ENCODE measurements around the gene SENP5.
"Not testable (repeated sequence)": the region's sequence is repeated elsewhere in the genome, so short reads cannot be mapped to it uniquely, and the experiment has no call there.

Gene SENP5

DNA sequence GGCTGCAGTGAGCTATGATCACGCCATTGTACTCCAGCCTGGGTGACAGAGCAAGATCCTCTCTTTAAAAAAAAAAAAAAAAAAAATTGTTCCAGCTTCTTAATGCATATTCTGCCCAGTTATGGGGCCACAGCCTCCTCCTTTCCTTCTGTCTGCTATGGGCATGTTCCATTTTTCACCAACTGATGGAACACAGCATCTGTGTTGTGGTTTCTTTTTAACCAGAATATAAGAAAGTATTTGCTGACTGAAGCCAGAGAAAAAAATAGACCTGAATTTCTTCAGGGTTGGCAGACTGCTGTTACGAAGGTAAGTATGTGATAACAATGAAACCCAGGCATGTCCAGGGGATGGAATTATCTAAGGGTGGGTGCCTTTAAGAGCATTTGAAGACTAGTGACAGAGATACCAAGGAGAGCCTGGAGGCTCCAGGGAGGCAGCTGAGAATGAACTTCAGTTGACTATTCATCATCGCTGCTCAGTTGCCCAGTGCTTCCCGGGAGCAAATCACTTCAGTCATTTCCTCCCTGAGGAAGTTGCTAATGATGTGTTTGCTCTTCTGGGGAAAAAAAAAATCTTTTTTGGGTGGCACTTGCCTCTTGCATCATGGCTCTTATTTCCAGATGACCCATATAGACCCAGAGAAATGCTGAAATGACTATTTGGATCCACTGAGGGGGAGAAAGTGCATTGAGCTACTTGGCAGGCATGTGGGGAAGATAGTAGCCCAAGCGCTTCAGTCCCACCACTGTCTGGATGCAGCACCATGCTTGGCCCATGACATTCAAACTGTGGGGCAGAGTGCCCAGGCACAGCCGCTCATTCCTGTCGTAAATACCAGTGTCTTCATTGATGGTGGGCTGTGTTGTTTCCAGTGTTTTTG lies 60.1 kb downstream of the SENP5 start:
- Histone ChIP-seq H3K36me3 (ENCODE audit: insufficient read depth, low read depth, low read length) (peaks cover 45% of the 10 kb centered on the region), H3K27me3 (ENCODE audit: insufficient read depth, low read length) (no peaks in the 10 kb centered on the region), H3K4me3 (ENCODE audit: low read length) (no peak overlapping the region), H3K27ac (ENCODE audit: low read length) (no peak overlapping the region), H3K9ac (ENCODE audit: low read depth, low read length) (no peak overlapping the region), H3K9me3 (ENCODE audit: insufficient read depth, low read depth, low read length) (no peaks in the 10 kb centered on the region), H3K4me1 (ENCODE audit: insufficient read depth, low read length) (no peaks in the 10 kb centered on the region)

- Histone ChIP-seq H3K9me3 (ENCODE audit: insufficient read depth, low read depth, low read length) (no peaks in the 10 kb centered on the region), H3K27me3 (ENCODE audit: insufficient read depth, low read length) (no peaks in the 10 kb centered on the region), H3K27ac (ENCODE audit: low read length) (no peak overlapping the region), H3K9ac (ENCODE audit: low read depth, low read length) (no peak overlapping the region), H3K4me3 (ENCODE audit: low read length) (no peak overlapping the region), H3K4me1 (ENCODE audit: insufficient read depth, low read length) (no peaks in the 10 kb centered on the region), H3K36me3 (ENCODE audit: insufficient read depth, low read depth, low read length) (peaks cover 78% of the 10 kb centered on the region)
Measured at GRCh38 chr3:196931157-196931556, 63.4 kb downstream of the SENP5 start.

DNA sequence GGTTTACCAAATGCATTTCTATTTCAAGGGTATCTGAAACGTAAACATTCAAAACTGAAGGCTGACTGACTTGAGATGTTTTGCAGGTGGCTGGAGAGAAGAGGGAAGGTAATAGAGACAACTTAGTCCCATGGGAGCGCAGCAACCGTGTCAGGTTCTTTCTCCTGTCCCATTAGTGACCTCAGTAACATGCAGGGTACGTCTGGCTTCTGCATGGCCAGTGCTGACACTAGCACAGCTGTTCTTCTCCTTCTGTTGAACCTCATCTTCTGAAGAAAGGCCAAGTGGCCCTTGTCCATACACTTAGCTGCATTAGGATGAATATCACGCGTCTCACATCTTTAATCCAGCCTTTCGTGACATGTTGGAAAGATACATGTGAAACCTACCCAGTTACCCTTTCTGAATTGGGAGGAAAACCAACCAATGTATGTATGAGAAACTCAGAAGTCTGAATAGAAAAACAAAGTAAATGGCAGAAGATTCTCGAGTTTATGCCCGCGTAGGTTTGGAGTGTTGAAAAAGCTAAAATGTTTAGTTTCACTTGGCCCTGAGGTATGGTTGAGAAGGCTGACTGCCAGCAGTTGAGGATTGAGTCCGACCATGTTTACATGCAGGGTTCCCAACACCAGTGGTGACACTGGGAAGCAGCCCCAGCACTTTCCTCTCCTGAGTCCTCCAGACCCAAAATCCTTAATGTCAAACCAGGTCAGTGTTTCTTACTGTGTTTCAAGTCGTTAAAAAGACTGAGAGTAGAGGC lies 64.3 kb downstream of the SENP5 start:
- Histone ChIP-seq H3K27me3 (ENCODE audit: insufficient read depth, low read length) (no peaks in the 10 kb centered on the region), H3K36me3 (ENCODE audit: insufficient read depth, low read depth, low read length) (peaks cover 87% of the 10 kb centered on the region), H3K27ac (ENCODE audit: low read length) (no peak overlapping the region), H3K4me1 (ENCODE audit: insufficient read depth, low read length) (no peaks in the 10 kb centered on the region), H3K4me3 (ENCODE audit: low read length) (no peak overlapping the region), H3K9me3 (ENCODE audit: insufficient read depth, low read depth, low read length) (no peaks in the 10 kb centered on the region), H3K9ac (ENCODE audit: low read depth, low read length) (no peak overlapping the region)

DNA sequence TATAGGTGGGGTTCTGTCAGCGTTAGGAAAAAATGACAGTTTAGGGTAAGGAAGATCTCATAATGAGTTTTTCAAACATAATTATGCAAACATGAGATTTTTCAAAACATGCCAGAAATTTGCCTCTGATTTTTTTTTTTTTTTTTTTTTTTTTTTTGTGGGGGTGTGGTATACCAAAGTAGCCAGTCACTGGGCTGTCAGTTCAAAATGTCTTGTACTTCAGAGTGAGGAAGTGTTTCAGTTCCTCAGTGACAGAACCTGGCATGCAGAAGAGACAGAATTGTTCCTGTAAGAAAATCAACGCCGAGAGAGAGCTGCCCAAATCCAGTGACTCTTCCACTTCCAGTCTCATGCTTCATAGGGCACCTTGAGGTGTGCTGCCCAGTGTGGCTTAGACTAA lies 64.9 kb downstream of the SENP5 start:
- peaks cover 92% of the 10 kb centered on the region for H3K36me3 ChIP-seq (ENCODE audit: insufficient read depth, low read depth, low read length)
- H3K27ac ChIP-seq (ENCODE audit: low read length): no peak overlapping the region
- H3K27me3 ChIP-seq (ENCODE audit: insufficient read depth, low read length): no peaks in the 10 kb centered on the region
- H3K4me3 ChIP-seq (ENCODE audit: low read length): no peak overlapping the region
- no peaks in the 10 kb centered on the region for H3K4me1 ChIP-seq (ENCODE audit: insufficient read depth, low read length)
- no peak overlapping the region for H3K9ac ChIP-seq (ENCODE audit: low read depth, low read length)
- H3K9me3 ChIP-seq (ENCODE audit: insufficient read depth, low read depth, low read length): no peaks in the 10 kb centered on the region

GRCh38 chr3:196936288-196936687 lies 68.6 kb downstream of the SENP5 start:
- Histone ChIP-seq H3K9me3 (ENCODE audit: insufficient read depth, low read depth, low read length) (no peaks in the 10 kb centered on the region), H3K9ac (ENCODE audit: low read depth, low read length) (no peak overlapping the region), H3K4me3 (ENCODE audit: low read length) (no peak overlapping the region), H3K36me3 (ENCODE audit: insufficient read depth, low read depth, low read length) (peaks cover 85% of the 10 kb centered on the region), H3K4me1 (ENCODE audit: insufficient read depth, low read length) (no peaks in the 10 kb centered on the region), H3K27ac (ENCODE audit: low read length) (no peak overlapping the region), H3K27me3 (ENCODE audit: insufficient read depth, low read length) (no peaks in the 10 kb centered on the region)

DNA sequence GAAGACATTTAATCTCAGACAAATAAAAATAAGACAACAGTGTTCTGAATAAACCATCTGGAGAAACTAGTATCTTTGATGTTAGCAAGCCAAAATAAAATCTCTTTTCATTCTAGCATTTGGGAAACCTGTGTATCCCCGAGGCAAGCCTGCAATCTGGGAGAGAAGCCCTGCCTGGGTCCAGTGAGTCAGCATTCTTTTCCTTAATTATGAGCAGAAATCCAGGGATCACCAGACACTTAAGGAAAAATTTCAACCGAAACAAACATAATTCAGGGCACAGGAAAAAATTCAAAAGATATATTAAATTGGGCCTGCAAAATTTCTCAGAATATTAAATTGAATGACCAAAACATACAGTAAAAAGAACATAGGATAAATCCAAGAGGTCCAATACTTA lies 70.4 kb downstream of the SENP5 start:
- Histone ChIP-seq H3K27me3 (ENCODE audit: insufficient read depth, low read length) (no peaks in the 10 kb centered on the region), H3K9me3 (ENCODE audit: insufficient read depth, low read depth, low read length) (no peaks in the 10 kb centered on the region), H3K27ac (ENCODE audit: low read length) (no peak overlapping the region), H3K9ac (ENCODE audit: low read depth, low read length) (no peak overlapping the region), H3K4me3 (ENCODE audit: low read length) (no peak overlapping the region), H3K36me3 (ENCODE audit: insufficient read depth, low read depth, low read length) (peaks cover 67% of the 10 kb centered on the region), H3K4me1 (ENCODE audit: insufficient read depth, low read length) (no peaks in the 10 kb centered on the region)

GRCh38 chr3:196938576-196938975 lies 70.9 kb downstream of the SENP5 start:
- Histone ChIP-seq H3K27me3 (ENCODE audit: insufficient read depth, low read length) (no peaks in the 10 kb centered on the region), H3K9ac (ENCODE audit: low read depth, low read length) (no peak overlapping the region), H3K4me3 (ENCODE audit: low read length) (no peak overlapping the region), H3K4me1 (ENCODE audit: insufficient read depth, low read length) (0 out of 2 replicates have a peak, but pooled peaks cover 2% of the 10 kb centered on the region), H3K27ac (ENCODE audit: low read length) (no peak overlapping the region), H3K36me3 (ENCODE audit: insufficient read depth, low read depth, low read length) (peaks cover 63% of the 10 kb centered on the region), H3K9me3 (ENCODE audit: insufficient read depth, low read depth, low read length) (no peaks in the 10 kb centered on the region)

- Histone ChIP-seq H3K27me3 (ENCODE audit: insufficient read depth, low read length) (no peaks in the 10 kb centered on the region), H3K36me3 (ENCODE audit: insufficient read depth, low read depth, low read length) (peaks cover 31% of the 10 kb centered on the region), H3K27ac (ENCODE audit: low read length) (peak overlapping the region; percentile 84), H3K9ac (ENCODE audit: low read depth, low read length) (peak overlapping the region; percentile 96), H3K4me3 (ENCODE audit: low read length) (peak overlapping the region; percentile 97), H3K9me3 (ENCODE audit: insufficient read depth, low read depth, low read length) (no peaks in the 10 kb centered on the region), H3K4me1 (ENCODE audit: insufficient read depth, low read length) (0 out of 2 replicates have a peak, but pooled peaks cover 2% of the 10 kb centered on the region)
Measured at GRCh38 chr3:196941729-196942225, 74.1 kb downstream of the SENP5 start.

DNA sequence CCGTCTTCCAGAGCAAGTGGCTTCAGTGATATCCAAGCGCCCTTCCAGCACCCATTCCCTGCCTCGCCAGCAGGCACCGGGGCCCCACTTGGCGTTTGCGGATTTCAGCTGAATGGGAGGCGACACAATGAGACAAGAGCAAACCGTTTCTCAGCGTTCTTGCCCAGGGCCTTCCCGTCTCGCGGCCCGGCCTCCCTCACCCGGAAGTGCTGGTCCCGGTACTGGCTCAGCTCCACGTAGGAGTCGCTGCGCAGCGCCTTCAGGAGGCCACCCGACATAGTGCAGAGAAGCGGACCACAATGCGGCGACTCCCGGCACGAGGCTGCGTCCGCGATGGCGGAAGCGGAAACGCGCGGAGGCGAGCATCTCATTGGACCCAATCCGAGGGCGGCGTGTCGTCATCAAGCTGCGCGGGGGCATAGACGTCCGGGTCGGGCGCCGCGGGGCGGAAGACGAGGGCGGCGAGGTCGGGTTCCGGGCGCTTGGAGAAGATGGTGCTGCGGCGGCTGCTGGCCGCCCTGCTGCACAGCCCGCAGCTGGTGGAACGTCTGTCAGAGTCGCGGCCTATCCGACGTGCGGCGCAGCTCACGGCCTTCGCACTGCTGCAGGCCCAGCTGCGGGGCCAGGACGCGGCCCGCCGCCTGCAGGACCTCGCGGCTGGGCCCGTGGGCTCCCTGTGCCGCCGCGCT lies 74.7 kb downstream of the SENP5 start, which contains the start of gene NCBP2:
NCBP2 (minus strand) TSS at position 303 of the 689 bp plus-strand sequence; CDS start at position 278, 25 bp downstream.
- Histone ChIP-seq H3K4me1 (ENCODE audit: insufficient read depth, low read length) (0 out of 2 replicates have a peak, but pooled peaks cover 2% of the 10 kb centered on the region), H3K4me3 (ENCODE audit: low read length) (peak within 1 kb of the TSS; percentile 97), H3K27ac (ENCODE audit: low read length) (peak within 1 kb of the TSS; percentile 84)

GRCh38 chr3:196942915-196943277 lies 75.2 kb downstream of the SENP5 start:
- Histone ChIP-seq H3K36me3 (ENCODE audit: insufficient read depth, low read depth, low read length) (peaks cover 20% of the 10 kb centered on the region), H3K27me3 (ENCODE audit: insufficient read depth, low read length) (no peaks in the 10 kb centered on the region), H3K9ac (ENCODE audit: low read depth, low read length) (peak overlapping the region; percentile 96), H3K9me3 (ENCODE audit: insufficient read depth, low read depth, low read length) (no peaks in the 10 kb centered on the region), H3K4me1 (ENCODE audit: insufficient read depth, low read length) (0 out of 2 replicates have a peak, but pooled peaks cover 2% of the 10 kb centered on the region), H3K27ac (ENCODE audit: low read length) (no peak overlapping the region), H3K4me3 (ENCODE audit: low read length) (peak overlapping the region; percentile 97)

More for the DNA sequence above, 74.7 kb downstream of the SENP5 start, which contains the start of gene NCBP2:
- Histone ChIP-seq H3K36me3 (ENCODE audit: insufficient read depth, low read depth, low read length) (peaks cover 25% of the 10 kb centered on the region), H3K9me3 (ENCODE audit: insufficient read depth, low read depth, low read length) (no peaks in the 10 kb centered on the region), H3K9ac (ENCODE audit: low read depth, low read length) (peak within 1 kb of the TSS; percentile 96), H3K27me3 (ENCODE audit: insufficient read depth, low read length) (no peaks in the 10 kb centered on the region)

- not testable (repeated sequence) for H3K9ac ChIP-seq (ENCODE audit: low read depth, low read length); H3K4me1 ChIP-seq (ENCODE audit: insufficient read depth, low read length); H3K27ac ChIP-seq (ENCODE audit: low read length); H3K9me3 ChIP-seq (ENCODE audit: insufficient read depth, low read depth, low read length); H3K36me3 ChIP-seq (ENCODE audit: insufficient read depth, low read depth, low read length); H3K27me3 ChIP-seq (ENCODE audit: insufficient read depth, low read length)
- peak overlapping the region; percentile 97 for H3K4me3 ChIP-seq (ENCODE audit: low read length)
Measured at GRCh38 chr3:196944037-196944790, 76.5 kb downstream of the SENP5 start.

Data from iPS-20b (cell line).